Natural killer cell (primary cell): ENCODE results near the gene ATP6V1A. TPM values are rescaled to one million over a fixed set of nuclear protein-coding genes. Genes with fewer than 3 reads are reported as not detected.

Source experiments
- ATAC-seq, 3 donors: fragments of 150-1000 bp in 2 of 3; fragments of 200-7000 bp in 1 of 3; cut with Tn5 transposase; 1 replicate in 1 of 3; 2 replicates in 2 of 3; pipeline ENCODE4 v1.10.0; 2021; ENCODE audit warnings: mild to moderate bottlenecking in 2 of 3, moderate library complexity in 2 of 3
- DNase-seq, 2 donors: peaks; one replicate each; pipeline versions ENCODE4 v3.0.0 to v3.0.0-alpha.2; 2013 to 2021; ENCODE audit warnings: mixed read lengths in 1 of 2
- H3K27ac ChIP-seq: one replicate; pipeline ENCODE4 v1.5.1; 2013; ENCODE audit warnings: mild to moderate bottlenecking, low read length
- H3K27me3 ChIP-seq: one replicate; pipeline ENCODE4 v1.6.1; 2013; ENCODE audit warnings: low read length; ENCODE audit not compliant: control insufficient read depth, insufficient read depth
- H3K36me3 ChIP-seq: one replicate; pipeline ENCODE4 v1.6.1; 2013; ENCODE audit warnings: low read length; ENCODE audit not compliant: control insufficient read depth, insufficient read depth
- H3K4me1 ChIP-seq: one replicate; pipeline ENCODE4 v1.6.1; 2013; ENCODE audit warnings: low read length; ENCODE audit not compliant: control insufficient read depth, insufficient read depth
- H3K4me3 ChIP-seq: one replicate; pipeline ENCODE4 v1.5.1; 2013; ENCODE audit warnings: low read length
- H3K9me3 ChIP-seq: one replicate; pipeline ENCODE4 v1.6.1; 2013; ENCODE audit warnings: low read length; ENCODE audit not compliant: control insufficient read depth, insufficient read depth
- H3K27ac Mint-ChIP-seq, 2 donors: one replicate each; pipeline ENCODE4 v1.8.0; 2022; ENCODE audit warnings: mild to moderate bottlenecking in 2 of 2, mixed read lengths in 2 of 2, moderate library complexity in 1 of 2
- H3K27me3 Mint-ChIP-seq, 2 donors: one replicate each; pipeline ENCODE4 v1.8.0; 2022; ENCODE audit warnings: low read depth in 2 of 2, mixed read lengths in 2 of 2
- H3K36me3 Mint-ChIP-seq: one replicate; pipeline ENCODE4 v1.8.0; 2022; ENCODE audit warnings: mixed read lengths
- H3K4me1 Mint-ChIP-seq, 2 donors: one replicate each; pipeline ENCODE4 v1.8.0; 2022; ENCODE audit warnings: mixed read lengths in 2 of 2
- H3K4me3 Mint-ChIP-seq: one replicate; pipeline ENCODE4 v1.8.0; 2022; ENCODE audit warnings: mild to moderate bottlenecking, moderate library complexity, mixed read lengths
- H3K9me3 Mint-ChIP-seq, 2 donors: one replicate each; pipeline ENCODE4 v1.8.0; 2022; ENCODE audit warnings: mixed read lengths in 2 of 2
- CTCF ChIP-seq: fragments of 200-600 bp; IDR thresholded peaks from one replicate; pipeline ENCODE4 v1.8.0; 2022; ENCODE audit warnings: antibody characterized with exemption
- WGBS: methylation state at CpG from one replicate; pipeline ENCODE4 v1.1.7; 2013; ENCODE audit warnings: missing lambda C conversion rate; ENCODE audit not compliant: insufficient coverage; 5-methylcytosine and 5-hydroxymethylcytosine counted together
- intact Hi-C: fragments of 100-400 bp; cut with micrococcal nuclease; formaldehyde crosslinking; loops from one replicate; pipeline ENCODE4 v1.14.2; 2022
- total RNA-seq, 4 donors: library from RNA; stranded (reverse); fragments of 120-200 nt in 1 of 4; gene quantifications; one replicate each; pipeline versions ENCODE4 v1.2.3 to v1.2.4, GENCODE V29; 2013 to 2022

ATP6V1A gene
- total RNA-seq, 3 donors from 2014 or later (not counting 1 experiment from before 2014, with no cell fraction given): 26.3 to 31.9 (median 30.0) TPM

GRCh38 chr3:113805249-113805648 is 58.4 kb downstream of the ATP6V1A start:
- 89% methylated on average over 3 of the region's 3 CpGs for WGBS
- peaks cover 10% of the 10 kb centered on the region for H3K36me3 Mint-ChIP-seq

DNA sequence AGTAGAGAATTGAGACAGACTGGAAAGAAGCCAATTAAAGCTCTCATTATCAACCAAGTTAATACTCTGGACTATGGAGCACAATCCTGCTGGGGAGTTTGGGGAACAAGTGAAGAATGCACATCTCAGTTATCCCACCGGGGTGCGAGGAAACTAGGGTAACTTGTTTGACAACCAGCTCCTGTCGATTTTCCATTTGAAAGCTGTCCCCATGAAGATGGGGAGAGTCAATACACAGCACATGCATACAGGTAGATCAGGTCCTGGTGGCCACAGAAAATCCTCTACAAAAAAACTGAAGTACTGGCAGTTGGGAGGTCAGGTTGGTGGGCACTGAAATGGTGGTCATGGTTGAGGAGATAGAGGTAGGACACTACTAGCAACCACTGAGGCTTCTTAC is 66.0 kb downstream of the ATP6V1A start:
- Mint-ChIP-seq H3K9me3 (no peaks in the 10 kb centered on the region), H3K27me3 (no peaks in the 10 kb centered on the region), H3K4me3 (no peak overlapping the region), H3K27ac (no peak overlapping the region), H3K4me1 (no peaks in the 10 kb centered on the region), H3K36me3 (peaks cover 11% of the 10 kb centered on the region)
- ATAC-seq: no peak
- Histone ChIP-seq H3K4me3 (no peak overlapping the region), H3K4me1 (no peaks in the 10 kb centered on the region), H3K27me3 (no peaks in the 10 kb centered on the region), H3K36me3 (peaks cover 14% of the 10 kb centered on the region), H3K9me3 (no peaks in the 10 kb centered on the region), H3K27ac (no peak overlapping the region)
- whole genome bisulfite sequencing: 97% methylated on average over 3 of the region's 3 CpGs
- TF ChIP-seq CTCF: no peak
- DNase-seq: no peak
- intact Hi-C loops: no loop called here

More at GRCh38 chr3:113805249-113805648, 58.4 kb downstream of the ATP6V1A start:
- ATAC-seq (no peak), DNase-seq (no peak)
- H3K9me3 Mint-ChIP-seq: no peaks in the 10 kb centered on the region
- Histone ChIP-seq H3K9me3 (no peaks in the 10 kb centered on the region), H3K4me3 (no peak overlapping the region), H3K27me3 (no peaks in the 10 kb centered on the region), H3K36me3 (peaks cover 46% of the 10 kb centered on the region), H3K4me1 (no peaks in the 10 kb centered on the region), H3K27ac (no peak overlapping the region)
- no peak for TF ChIP-seq CTCF
- H3K4me1 Mint-ChIP-seq: peaks cover 0 to 5% of the 10 kb centered on the region in 2 donors
- intact Hi-C loops: no loop called here
- H3K27me3 Mint-ChIP-seq: no peaks in the 10 kb centered on the region
- no peak overlapping the region for H3K27ac Mint-ChIP-seq
- no peak overlapping the region for H3K4me3 Mint-ChIP-seq

GRCh38 chr3:113819866-113820265 is 73.0 kb downstream of the ATP6V1A start:
- WGBS: 90% methylated on average over 3 of the region's 3 CpGs
- Histone ChIP-seq H3K27ac (no peak overlapping the region), H3K27me3 (no peaks in the 10 kb centered on the region), H3K4me3 (no peak overlapping the region), H3K4me1 (no peaks in the 10 kb centered on the region), H3K36me3 (no peaks in the 10 kb centered on the region), H3K9me3 (no peaks in the 10 kb centered on the region)
- intact Hi-C loops: no loop called here
- ATAC-seq (no peak), DNase-seq (no peak)
- H3K36me3 Mint-ChIP-seq: no peaks in the 10 kb centered on the region
- no peaks in the 10 kb centered on the region for H3K27me3 Mint-ChIP-seq
- no peak overlapping the region for H3K27ac Mint-ChIP-seq
- H3K4me3 Mint-ChIP-seq: no peak overlapping the region
- H3K4me1 Mint-ChIP-seq: no peaks in the 10 kb centered on the region
- H3K9me3 Mint-ChIP-seq: no peaks in the 10 kb centered on the region
- no peak for TF ChIP-seq CTCF

DNA sequence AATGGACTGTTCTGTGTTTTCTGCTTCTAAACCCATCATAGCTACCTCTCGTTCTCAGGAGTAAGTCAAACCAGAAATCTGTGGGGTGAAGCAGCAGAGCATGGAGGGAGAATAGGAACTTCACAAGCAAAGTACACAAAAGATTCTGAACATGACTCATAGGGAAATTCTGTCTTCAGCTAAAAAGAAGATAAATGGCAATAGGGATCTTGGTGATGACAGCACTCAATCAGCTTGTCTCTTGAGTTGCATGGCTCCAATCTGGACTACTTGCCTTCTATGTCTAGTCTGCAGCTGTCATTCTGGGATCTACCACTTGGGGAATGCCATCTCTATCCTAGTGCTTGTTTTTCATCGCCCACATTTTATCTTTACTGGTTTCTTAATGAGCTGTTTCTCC is 78.3 kb downstream of the ATP6V1A start:
- ATAC-seq (no peak), DNase-seq (no peak)
- no peaks in the 10 kb centered on the region for H3K27me3 ChIP-seq
- Mint-ChIP-seq H3K4me3 (no peak overlapping the region), H3K36me3 (no peaks in the 10 kb centered on the region), H3K9me3 (no peaks in the 10 kb centered on the region), H3K4me1 (no peaks in the 10 kb centered on the region), H3K27ac (no peak overlapping the region), H3K27me3 (no peaks in the 10 kb centered on the region)
- no peak overlapping the region for H3K27ac ChIP-seq
- peaks cover 4% of the 10 kb centered on the region for H3K4me1 ChIP-seq
- no peaks in the 10 kb centered on the region for H3K36me3 ChIP-seq
- TF ChIP-seq CTCF: no peak
- 89% methylated on average over 1 of the region's 2 CpGs for WGBS
- intact Hi-C loops: no loop called here
- no peaks in the 10 kb centered on the region for H3K9me3 ChIP-seq
- H3K4me3 ChIP-seq: no peak overlapping the region
